Smooth muscle cell (in vitro differentiated cells): ENCODE data around the gene CNNM2. TPM values are rescaled to one million over a fixed set of nuclear protein-coding genes. Genes with fewer than 3 reads are reported as not detected.

Experiments used
- DNase-seq: peaks from one replicate; lab custom pipeline; 2025; ENCODE audit not compliant: unreplicated experiment; lab: John Stamatoyannopoulos, UW
- H2AFZ ChIP-seq: fragments of 200-600 bp; sonication (generic); 2 replicates; pipeline ENCODE4 v1.6.0; 2016; ENCODE audit warnings: antibody characterized with exemption, low read depth, mild to moderate bottlenecking
- H3F3A ChIP-seq: fragments of 200-600 bp; sonication (generic); 2 replicates; pipeline ENCODE4 v1.6.0; 2017; ENCODE audit warnings: antibody characterized with exemption, low read depth
- H3K27ac ChIP-seq: fragments of 200-600 bp; sonication (generic); 2 replicates; pipeline ENCODE4 v1.5.1; 2016; ENCODE audit warnings: low read depth, mild to moderate bottlenecking
- H3K27me3 ChIP-seq: fragments of 200-600 bp; sonication (generic); 2 replicates; pipeline ENCODE4 v1.6.1; 2016; ENCODE audit warnings: low read depth, mild to moderate bottlenecking
- H3K36me3 ChIP-seq: fragments of 200-600 bp; sonication (generic); 2 replicates; pipeline ENCODE4 v1.5.1; 2016; ENCODE audit warnings: low read depth
- H3K4me1 ChIP-seq: fragments of 200-600 bp; sonication (generic); 2 replicates; pipeline ENCODE4 v1.5.1; 2016; ENCODE audit warnings: low read depth
- H3K4me2 ChIP-seq: fragments of 200-600 bp; sonication (generic); 2 replicates; pipeline ENCODE4 v1.6.0; 2016; ENCODE audit warnings: mild to moderate bottlenecking
- H3K4me3 ChIP-seq: fragments of 200-600 bp; sonication (generic); 2 replicates; pipeline ENCODE4 v1.5.1; 2016; ENCODE audit warnings: mild to moderate bottlenecking
- H3K79me2 ChIP-seq: fragments of 200-600 bp; sonication (generic); 2 replicates; pipeline ENCODE4 v1.6.0; 2016; ENCODE audit warnings: low read depth, mild to moderate bottlenecking
- H3K9ac ChIP-seq: fragments of 200-600 bp; sonication (generic); 2 replicates; pipeline ENCODE4 v1.6.0; 2016; ENCODE audit warnings: low read depth
- H3K9me3 ChIP-seq: fragments of 200-600 bp; sonication (generic); replicated peaks from 2 replicates; pipeline ENCODE4 v1.5.1; 2016; ENCODE audit warnings: low read depth
- H4K20me1 ChIP-seq: fragments of 200-600 bp; sonication (generic); 2 replicates; pipeline ENCODE4 v1.6.0; 2016; ENCODE audit warnings: low read depth
- CTCF ChIP-seq: fragments of 200-600 bp; sonication (generic); IDR thresholded peaks from 2 replicates; pipeline ENCODE4 v1.5.1; 2017; ENCODE audit warnings: borderline replicate concordance, mild to moderate bottlenecking, antibody characterized with exemption; ENCODE audit not compliant: insufficient read depth, poor library complexity, severe bottlenecking
- WGBS: methylation state at CpG from one replicate; pipeline ENCODE4 v1.1.7; 2016; ENCODE audit warnings: low lambda C conversion rate; 5-methylcytosine and 5-hydroxymethylcytosine counted together
- polyA plus RNA-seq: library from polyadenylated mRNA; unstranded; fragments of >200 nt; fragmentation: Nextera tagmentation; extraction: Ambion mirVana; gene quantifications from 2 replicates; pipeline ENCODE4 v1.2.1, GENCODE V29; 2016
- total RNA-seq: library from RNA; depleted of rRNA; stranded (reverse); fragments of >200 nt; gene quantifications from 2 replicates; pipeline ENCODE4 v1.2.3, GENCODE V29; 2014

Gene CNNM2
- total and polyA plus RNA-seq, 2 experiments from 2014 or later: 5.5 to 8.4 TPM

DNA sequence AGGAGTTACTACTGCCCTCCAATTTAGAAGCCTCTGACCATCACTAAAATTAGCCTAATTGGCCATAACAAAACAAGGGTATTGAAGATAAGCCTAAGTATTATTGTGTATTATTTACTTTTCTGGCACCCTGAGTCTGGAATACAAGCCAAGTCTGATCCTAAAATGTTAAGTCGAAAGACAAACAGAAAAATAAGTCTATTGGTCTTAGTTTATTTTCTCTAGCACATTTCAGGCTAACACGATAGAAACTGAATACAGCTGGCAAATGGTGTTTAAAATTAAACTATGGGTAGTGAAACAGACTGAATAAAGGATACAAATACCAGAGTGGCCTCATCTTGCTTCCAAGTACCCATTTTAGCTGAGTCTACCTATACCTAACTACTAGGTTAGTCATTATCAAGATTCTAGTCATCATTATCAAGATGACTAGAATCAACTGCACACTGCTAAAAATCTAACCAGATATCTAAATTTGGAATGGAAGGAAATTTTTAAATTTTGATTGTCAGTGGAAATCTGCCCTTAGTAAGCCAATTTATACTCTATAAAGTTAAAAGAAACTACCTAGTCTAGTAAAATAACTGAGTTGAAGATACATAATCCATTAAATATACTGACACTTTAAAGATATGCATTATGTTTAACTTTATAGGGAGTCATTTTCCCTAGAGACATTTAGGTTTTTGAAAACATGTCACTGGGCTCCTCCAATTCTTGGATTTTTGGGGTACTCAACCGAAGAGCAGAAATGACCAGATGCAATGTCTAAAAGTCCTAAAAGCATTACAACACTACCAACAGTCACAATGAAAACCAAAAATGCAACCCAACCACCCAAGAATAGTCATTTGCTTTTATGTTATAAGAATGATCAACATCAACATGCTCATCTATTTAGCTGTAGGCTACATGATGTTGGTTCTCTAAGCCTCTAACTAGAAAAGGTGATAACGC is 194.1 kb downstream of the CNNM2 start:
- WGBS: 92% methylated on average over 4 of the region's 4 CpGs
- Histone ChIP-seq H4K20me1 (peaks cover 79% of the 10 kb centered on the region), H2AFZ (no peak overlapping the region), H3K9me3 (no peaks in the 10 kb centered on the region), H3K27ac (no peak overlapping the region), H3K79me2 (peaks cover 24% of the 10 kb centered on the region), H3K4me1 (peaks cover 13% of the 10 kb centered on the region), H3K27me3 (no peaks in the 10 kb centered on the region), H3K9ac (no peak overlapping the region), H3K4me3 (no peak overlapping the region), H3K4me2 (no peak overlapping the region), H3F3A (peaks cover 3% of the 10 kb centered on the region), H3K36me3 (no peaks in the 10 kb centered on the region)
- no peak for TF ChIP-seq CTCF
- DNase-seq: no peak

GRCh38 chr10:103114876-103115275 is 196.8 kb downstream of the CNNM2 start:
- 81% methylated on average over 6 of the region's 6 CpGs for WGBS
- Histone ChIP-seq H4K20me1 (peaks cover 86% of the 10 kb centered on the region), H3K27me3 (no peaks in the 10 kb centered on the region), H3K9me3 (no peaks in the 10 kb centered on the region), H3F3A (peaks cover 3% of the 10 kb centered on the region), H3K36me3 (no peaks in the 10 kb centered on the region), H3K9ac (no peak overlapping the region), H3K4me2 (no peak overlapping the region), H3K4me3 (no peak overlapping the region), H2AFZ (no peak overlapping the region), H3K79me2 (peaks cover 30% of the 10 kb centered on the region), H3K27ac (no peak overlapping the region), H3K4me1 (peaks cover 19% of the 10 kb centered on the region)
- no peak for DNase-seq
- TF ChIP-seq CTCF: no peak

DNA sequence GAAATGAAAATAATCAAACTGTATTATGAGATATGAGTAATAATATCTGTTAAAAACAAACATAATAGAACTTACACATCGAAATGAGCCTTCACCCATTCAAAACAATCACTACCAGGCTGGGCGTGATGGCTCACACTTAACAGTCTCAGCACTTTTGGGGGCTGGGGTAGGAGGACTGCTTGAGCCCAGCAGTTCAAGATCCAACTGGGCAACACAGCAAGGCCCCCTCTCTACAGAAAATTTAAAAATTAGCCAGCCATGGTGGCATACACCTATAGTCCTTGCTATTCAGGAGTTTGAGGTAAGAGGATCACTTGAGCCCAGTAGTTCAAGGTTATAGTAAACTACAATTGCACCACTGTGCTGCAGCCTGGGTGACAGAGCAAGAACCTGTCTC is 199.2 kb downstream of the CNNM2 start:
- Histone ChIP-seq H3K27ac (no peak overlapping the region), H3K4me1 (peaks cover 8% of the 10 kb centered on the region), H3K27me3 (no peaks in the 10 kb centered on the region), H3F3A (no peaks in the 10 kb centered on the region), H2AFZ (no peak overlapping the region), H3K9me3 (no peaks in the 10 kb centered on the region), H3K79me2 (peaks cover 38% of the 10 kb centered on the region), H3K36me3 (no peaks in the 10 kb centered on the region), H3K9ac (no peak overlapping the region), H4K20me1 (peaks cover 88% of the 10 kb centered on the region), H3K4me3 (no peak overlapping the region), H3K4me2 (no peak overlapping the region)
- no peak for DNase-seq
- TF ChIP-seq CTCF: no peak
- 97% methylated on average over 2 of the region's 2 CpGs for WGBS
